H1 (cell line): Measurements from ENCODE around the gene SBNO2.

Experiments used
- CHD1 ChIP-seq: IDR thresholded peaks from 2 replicates; pipeline ENCODE4 v1.6.1; 2012; ENCODE audit warnings: low read depth, low read length, improper control_type of control experiment
- CHD2 ChIP-seq: IDR thresholded peaks from 2 replicates; pipeline ENCODE4 v1.6.1; 2012; ENCODE audit warnings: low read length, improper control_type of control experiment
- CTCF ChIP-seq, 3 experiments: IDR thresholded peaks; 1 replicate in 2 of 3; 2 replicates in 1 of 3; pipeline versions ENCODE4 v1.5.1 to v1.6.1; 2011; ENCODE audit warnings: low read length in 3 of 3, mild to moderate bottlenecking in 3 of 3, inconsistent platforms in 2 of 3, low read depth in 1 of 3, moderate library complexity in 1 of 3; ENCODE audit not compliant: insufficient read depth in 1 of 3; ENCODE audit errors: control extremely low read depth in 1 of 3
- EZH2 ChIP-seq: fragments of 200-600 bp; sonication (generic); IDR thresholded peaks from 2 replicates; pipeline ENCODE4 v1.7.1; 2012; ENCODE audit warnings: low read depth, mild to moderate bottlenecking, moderate library complexity, low read length, inconsistent platforms; ENCODE audit not compliant: severe bottlenecking
- RAD21 ChIP-seq, 2 experiments: IDR thresholded peaks in 1 of 2; conservative IDR thresholded peaks in 1 of 2; 2 replicates each; pipeline ENCODE4 v1.6.1; 2011; ENCODE audit warnings: low read depth in 2 of 2, low read length in 2 of 2, improper control_type of control experiment in 1 of 2, inconsistent platforms in 1 of 2, mild to moderate bottlenecking in 1 of 2, moderate library complexity in 1 of 2
- RNF2 ChIP-seq: fragments of 200-900, 300-1000 bp; sonication (generic); IDR thresholded peaks from 2 replicates; pipeline ENCODE4 v1.7.1; 2016; ENCODE audit warnings: borderline replicate concordance, low read depth, mild to moderate bottlenecking, antibody characterized with exemption, low read length; ENCODE audit not compliant: poor library complexity, severe bottlenecking; ENCODE audit errors: missing control alignments
- SIN3A ChIP-seq, 2 experiments: IDR thresholded peaks in 1 of 2; conservative IDR thresholded peaks in 1 of 2; 2 replicates each; pipeline ENCODE4 v1.6.1; 2011 to 2012; ENCODE audit warnings: low read length in 2 of 2, improper control_type of control experiment in 1 of 2, low read depth in 1 of 2, mild to moderate bottlenecking in 1 of 2
- USF2 ChIP-seq: IDR thresholded peaks from 2 replicates; pipeline ENCODE4 v1.6.1; 2011; ENCODE audit warnings: low read length, improper control_type of control experiment

- TF ChIP-seq EZH2 (no peak), CHD1 (no peak), USF2 (no peak), RAD21 (IDR thresholded peaks at IDR 0.05 in 1 of 2, conservative IDR thresholded peaks at IDR 0.05 in 1 of 2; ENCODE audit: low read depth in 2 of 2, low read length in 2 of 2) (no peak), RNF2 (no peak), CHD2 (no peak), SIN3A (conservative IDR thresholded peaks at IDR 0.05 in 1 of 2, IDR thresholded peaks at IDR 0.05 in 1 of 2; ENCODE audit: low read depth in 1 of 2, low read length in 2 of 2) (no peak), CTCF (IDR thresholded peaks at IDR 0.05; ENCODE audit: control extremely low read depth in 1 of 3, insufficient read depth in 1 of 3, low read depth in 1 of 3, low read length in 3 of 3) (no peak)
Measured at GRCh38 chr19:1154731-1155351, 19.2 kb downstream of the SBNO2 start.
